Dendritic cell treated with granulocyte-macrophage colony-stimulating factor and Interleukin-4, amounts not matched to agents 40 ng/mL and 50 ng/mL, for 4 days (primary cell): ENCODE data around the gene TNRC6B.
A peak's percentile ranks its signal among the peaks of the same experiment; 100 is the strongest.

Experiments used
- H3K27ac Mint-ChIP-seq: one replicate; pipeline ENCODE4 v1.8.0; 2022; ENCODE audit warnings: mild to moderate bottlenecking, mixed read lengths
- H3K27me3 Mint-ChIP-seq: one replicate; pipeline ENCODE4 v1.8.0; 2022; ENCODE audit warnings: mild to moderate bottlenecking, mixed read lengths
- H3K36me3 Mint-ChIP-seq: one replicate; pipeline ENCODE4 v1.8.0; 2022; ENCODE audit warnings: low read depth, mixed read lengths
- H3K4me1 Mint-ChIP-seq: one replicate; pipeline ENCODE4 v1.8.0; 2022; ENCODE audit warnings: low read depth, mixed read lengths
- H3K4me3 Mint-ChIP-seq: one replicate; pipeline ENCODE4 v1.8.0; 2022; ENCODE audit warnings: mild to moderate bottlenecking, moderate library complexity, mixed read lengths
- H3K9me3 Mint-ChIP-seq: one replicate; pipeline ENCODE4 v1.8.0; 2022; ENCODE audit warnings: mixed read lengths
- intact Hi-C: fragments of 100-400 bp; cut with micrococcal nuclease; formaldehyde crosslinking; loops from one replicate; pipeline ENCODE4 v1.15.0; 2022

The TNRC6B gene

DNA sequence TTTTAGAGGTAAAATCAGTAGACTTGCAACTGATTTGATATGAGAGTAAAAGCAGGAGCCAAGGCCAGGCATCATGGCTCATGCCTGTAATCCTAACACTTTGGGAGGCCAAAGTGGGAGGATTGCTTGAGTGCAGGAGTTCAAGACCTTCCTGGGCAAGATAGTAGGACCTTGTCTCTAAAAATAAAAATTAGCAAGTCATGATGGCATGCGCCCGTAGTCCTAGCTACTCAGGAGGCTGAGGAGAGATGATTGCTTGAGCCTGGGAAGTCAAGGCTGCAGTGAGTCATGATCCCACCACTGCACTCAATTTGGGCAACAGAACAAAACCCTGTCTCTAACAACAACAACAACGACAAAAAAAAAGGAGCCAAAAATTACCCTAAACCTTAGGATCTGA, 206.2 kb downstream of the TNRC6B start:
- Mint-ChIP-seq H3K9me3 (no peaks in the 10 kb centered on the region), H3K4me3 (no peak overlapping the region), H3K27me3 (no peaks in the 10 kb centered on the region), H3K4me1 (peaks cover 51% of the 10 kb centered on the region), H3K27ac (no peak overlapping the region), H3K36me3 (peaks cover 10% of the 10 kb centered on the region)
- intact Hi-C loops, result no loop called here

DNA sequence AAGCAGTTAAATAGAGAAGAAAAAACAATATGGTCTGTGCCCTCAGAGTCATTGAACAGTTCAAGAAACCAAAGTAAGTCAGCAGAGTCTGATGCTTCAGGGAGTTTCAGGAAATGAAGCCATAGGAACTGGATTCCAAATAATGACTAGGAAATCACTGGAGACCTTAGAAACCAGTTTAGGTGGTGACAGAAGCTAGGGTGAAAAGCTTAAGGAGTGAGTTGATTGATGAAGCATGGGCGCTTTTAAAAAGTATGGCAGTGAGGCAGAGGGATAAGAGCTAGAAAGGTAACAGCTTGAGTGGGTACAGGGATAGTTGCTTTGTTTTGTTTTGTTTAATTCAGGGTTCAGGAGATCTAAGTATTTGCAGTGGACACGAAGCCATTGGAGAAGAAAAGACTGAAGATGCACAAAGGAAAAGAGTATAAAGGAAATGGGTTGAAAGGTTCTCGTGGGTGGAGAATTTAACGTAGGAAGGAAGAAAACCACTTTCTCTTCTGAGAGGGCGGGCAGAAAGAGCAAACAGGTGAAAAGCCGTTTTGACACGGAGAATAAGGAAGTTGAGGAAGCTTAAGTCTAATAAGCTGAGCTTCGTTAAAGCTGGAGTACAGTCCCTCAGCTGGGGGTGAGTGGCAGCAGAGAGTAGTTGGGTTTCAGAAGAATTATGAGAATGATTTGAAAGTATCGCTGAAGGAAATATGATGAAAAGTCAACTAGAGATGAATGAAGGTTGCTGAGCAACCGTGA, 207.5 kb downstream of the TNRC6B start:
- Mint-ChIP-seq H3K9me3 (no peaks in the 10 kb centered on the region), H3K4me1 (peaks cover 45% of the 10 kb centered on the region), H3K36me3 (peaks cover 16% of the 10 kb centered on the region), H3K4me3 (peak overlapping the region; percentile 60), H3K27ac (peak overlapping the region; percentile 39), H3K27me3 (no peaks in the 10 kb centered on the region)
- intact Hi-C loops, result no loop called here
